ENCODE data around the gene SLC25A22.

Gene SLC25A22

DNA sequence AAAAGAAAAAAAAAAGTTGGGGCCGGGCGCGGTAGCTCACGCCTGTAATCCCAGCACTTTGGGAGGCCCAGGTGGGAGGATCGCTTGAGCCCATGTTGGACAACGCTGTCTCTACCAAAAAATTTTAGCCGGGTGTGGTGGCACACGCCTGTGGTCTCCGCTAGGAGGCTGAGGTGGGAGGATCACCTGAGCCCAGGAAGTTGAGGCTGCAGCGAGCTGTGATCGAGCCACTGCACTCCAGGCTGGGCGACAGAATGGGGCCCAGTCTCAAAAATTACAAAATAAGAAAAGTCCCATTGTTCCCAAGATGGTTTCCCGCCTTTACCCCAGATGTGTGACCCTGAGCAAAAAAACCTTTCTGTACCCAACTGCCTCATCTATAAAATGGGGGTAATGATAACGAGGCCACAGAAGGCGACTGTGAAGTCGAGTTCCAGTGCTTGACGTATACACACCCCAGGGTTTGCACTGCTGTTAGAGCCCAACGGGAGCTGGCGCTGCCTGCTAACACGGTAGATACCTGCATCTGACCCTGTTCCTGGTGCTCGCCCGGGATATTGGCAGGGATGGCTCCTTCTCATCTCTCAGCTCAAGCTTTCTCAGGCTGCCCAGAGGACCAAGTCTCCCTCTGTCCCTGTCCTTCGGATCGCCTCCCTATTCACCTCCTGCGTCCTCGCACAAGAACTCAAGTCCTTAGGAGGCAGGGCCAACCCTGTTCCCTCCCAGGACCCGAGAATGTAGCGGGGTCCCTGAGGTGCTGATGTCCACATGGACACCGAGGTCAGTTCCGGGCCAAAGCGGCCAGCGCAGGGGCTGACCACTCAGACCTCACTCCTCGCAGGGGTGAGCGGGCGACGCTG lies 10.6 kb upstream of the SLC25A22 start:
- peak overlapping the region; percentile 72 for H3K4me3 ChIP-seq (replicated peaks; ENCODE audit: insufficient read depth, low read length)
- TF ChIP-seq POLR2AphosphoS5 (IDR thresholded peaks at IDR 0.05; ENCODE audit: low read depth) (no peak), SPI1 (IDR thresholded peaks at IDR 0.05; ENCODE audit: borderline replicate concordance, low read depth) (no peak), GABPA (IDR thresholded peaks at IDR 0.05; ENCODE audit: low read depth) (no peak)
- TF ChIP-seq, protein P1, sequence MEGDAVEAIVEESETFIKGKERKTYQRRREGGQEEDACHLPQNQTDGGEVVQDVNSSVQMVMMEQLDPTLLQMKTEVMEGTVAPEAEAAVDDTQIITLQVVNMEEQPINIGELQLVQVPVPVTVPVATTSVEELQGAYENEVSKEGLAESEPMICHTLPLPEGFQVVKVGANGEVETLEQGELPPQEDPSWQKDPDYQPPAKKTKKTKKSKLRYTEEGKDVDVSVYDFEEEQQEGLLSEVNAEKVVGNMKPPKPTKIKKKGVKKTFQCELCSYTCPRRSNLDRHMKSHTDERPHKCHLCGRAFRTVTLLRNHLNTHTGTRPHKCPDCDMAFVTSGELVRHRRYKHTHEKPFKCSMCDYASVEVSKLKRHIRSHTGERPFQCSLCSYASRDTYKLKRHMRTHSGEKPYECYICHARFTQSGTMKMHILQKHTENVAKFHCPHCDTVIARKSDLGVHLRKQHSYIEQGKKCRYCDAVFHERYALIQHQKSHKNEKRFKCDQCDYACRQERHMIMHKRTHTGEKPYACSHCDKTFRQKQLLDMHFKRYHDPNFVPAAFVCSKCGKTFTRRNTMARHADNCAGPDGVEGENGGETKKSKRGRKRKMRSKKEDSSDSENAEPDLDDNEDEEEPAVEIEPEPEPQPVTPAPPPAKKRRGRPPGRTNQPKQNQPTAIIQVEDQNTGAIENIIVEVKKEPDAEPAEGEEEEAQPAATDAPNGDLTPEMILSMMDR (IDR thresholded peaks at IDR 0.05; ENCODE audit: insufficient read depth, low read length): no peak
- TF ChIP-seq, protein P2, sequence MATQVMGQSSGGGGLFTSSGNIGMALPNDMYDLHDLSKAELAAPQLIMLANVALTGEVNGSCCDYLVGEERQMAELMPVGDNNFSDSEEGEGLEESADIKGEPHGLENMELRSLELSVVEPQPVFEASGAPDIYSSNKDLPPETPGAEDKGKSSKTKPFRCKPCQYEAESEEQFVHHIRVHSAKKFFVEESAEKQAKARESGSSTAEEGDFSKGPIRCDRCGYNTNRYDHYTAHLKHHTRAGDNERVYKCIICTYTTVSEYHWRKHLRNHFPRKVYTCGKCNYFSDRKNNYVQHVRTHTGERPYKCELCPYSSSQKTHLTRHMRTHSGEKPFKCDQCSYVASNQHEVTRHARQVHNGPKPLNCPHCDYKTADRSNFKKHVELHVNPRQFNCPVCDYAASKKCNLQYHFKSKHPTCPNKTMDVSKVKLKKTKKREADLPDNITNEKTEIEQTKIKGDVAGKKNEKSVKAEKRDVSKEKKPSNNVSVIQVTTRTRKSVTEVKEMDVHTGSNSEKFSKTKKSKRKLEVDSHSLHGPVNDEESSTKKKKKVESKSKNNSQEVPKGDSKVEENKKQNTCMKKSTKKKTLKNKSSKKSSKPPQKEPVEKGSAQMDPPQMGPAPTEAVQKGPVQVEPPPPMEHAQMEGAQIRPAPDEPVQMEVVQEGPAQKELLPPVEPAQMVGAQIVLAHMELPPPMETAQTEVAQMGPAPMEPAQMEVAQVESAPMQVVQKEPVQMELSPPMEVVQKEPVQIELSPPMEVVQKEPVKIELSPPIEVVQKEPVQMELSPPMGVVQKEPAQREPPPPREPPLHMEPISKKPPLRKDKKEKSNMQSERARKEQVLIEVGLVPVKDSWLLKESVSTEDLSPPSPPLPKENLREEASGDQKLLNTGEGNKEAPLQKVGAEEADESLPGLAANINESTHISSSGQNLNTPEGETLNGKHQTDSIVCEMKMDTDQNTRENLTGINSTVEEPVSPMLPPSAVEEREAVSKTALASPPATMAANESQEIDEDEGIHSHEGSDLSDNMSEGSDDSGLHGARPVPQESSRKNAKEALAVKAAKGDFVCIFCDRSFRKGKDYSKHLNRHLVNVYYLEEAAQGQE (IDR thresholded peaks at IDR 0.05; ENCODE audit: insufficient replicate concordance, low read depth): no peak
- peak overlapping the region; percentile 100 for H3K27ac ChIP-seq (replicated peaks)
- DNase-seq (ENCODE audit: low read depth in 1 of 2, low spot score in 1 of 2): peak in 1 of 2 experiments; percentile 60
- no peaks in the 10 kb centered on the region for H3K27me3 ChIP-seq (ENCODE audit: insufficient read depth, poor library complexity, severe bottlenecking)

DNA sequence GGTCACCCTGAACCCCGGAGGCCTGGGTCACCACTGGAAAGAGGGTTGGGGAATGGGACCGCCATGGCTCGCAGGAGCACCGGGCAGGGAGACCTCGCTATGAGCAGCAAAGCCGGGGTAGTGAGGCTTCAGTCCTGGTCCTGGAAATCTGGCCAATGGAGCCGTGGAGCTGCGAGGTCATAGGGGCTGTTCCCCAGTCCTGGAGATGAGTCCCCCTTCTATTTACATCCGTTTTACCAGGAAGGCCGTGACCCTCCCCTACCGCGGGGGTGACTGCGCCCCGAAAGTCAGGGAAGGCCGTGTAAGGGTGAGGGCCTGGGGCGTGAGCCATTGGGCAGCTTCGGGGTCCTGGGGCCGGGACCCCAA lies 6.5 kb upstream of the SLC25A22 start:
- DNase-seq (ENCODE audit: low read depth in 1 of 2, low spot score in 1 of 2): no peak
- Histone ChIP-seq H3K27me3 (ENCODE audit: insufficient read depth, poor library complexity, severe bottlenecking) (no peaks in the 10 kb centered on the region), H3K27ac (replicated peaks) (peak overlapping the region; percentile 87), H3K4me3 (replicated peaks; ENCODE audit: insufficient read depth, low read length) (peak overlapping the region; percentile 66)
- TF ChIP-seq, protein P1 (IDR thresholded peaks at IDR 0.05; ENCODE audit: insufficient read depth, low read length): no peak
- TF ChIP-seq SPI1 (IDR thresholded peaks at IDR 0.05; ENCODE audit: borderline replicate concordance, low read depth) (no peak), POLR2AphosphoS5 (IDR thresholded peaks at IDR 0.05; ENCODE audit: low read depth) (no peak), GABPA (IDR thresholded peaks at IDR 0.05; ENCODE audit: low read depth) (no peak)
- TF ChIP-seq, protein P2 (IDR thresholded peaks at IDR 0.05; ENCODE audit: insufficient replicate concordance, low read depth): no peak

DNA sequence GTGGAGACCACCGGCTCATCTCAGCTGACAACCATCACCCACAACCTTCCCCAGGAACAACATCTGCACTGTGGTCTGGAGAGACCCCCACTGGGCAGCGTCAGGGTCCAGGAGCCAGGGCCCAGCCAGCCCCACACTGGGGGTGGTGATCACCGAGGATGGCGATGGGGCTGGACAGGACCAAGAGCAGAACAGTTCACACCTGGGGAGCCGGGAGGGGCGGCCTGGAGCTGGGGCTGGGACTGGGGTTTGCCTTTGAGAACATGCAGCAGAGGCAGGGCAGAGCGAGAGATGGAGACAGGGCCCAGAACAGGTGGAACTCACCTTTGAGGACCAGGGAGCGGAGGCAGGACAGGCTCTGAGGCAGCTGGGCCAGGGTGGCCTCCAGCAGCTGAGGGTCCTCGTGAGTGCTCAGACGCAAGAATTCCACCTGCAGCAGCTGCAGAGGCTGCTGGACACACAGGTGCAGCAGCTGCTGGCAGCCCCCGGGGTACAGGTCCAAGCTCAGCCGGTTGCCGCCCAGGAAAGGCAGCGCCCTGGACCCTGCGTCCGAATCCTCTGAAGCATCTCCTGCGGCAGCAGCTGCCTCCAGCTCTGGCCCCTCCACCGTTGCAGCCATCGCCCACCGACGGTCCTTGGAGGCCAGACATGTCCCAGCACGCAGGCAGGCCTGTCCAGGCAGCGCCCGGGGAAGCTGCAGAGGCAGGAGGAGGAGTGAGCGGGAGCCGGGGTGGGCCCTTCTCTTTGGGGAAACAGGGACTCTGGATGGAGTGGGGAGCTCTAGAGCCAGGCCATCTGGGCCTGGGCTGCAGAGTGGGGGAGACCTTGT lies 5.9 kb upstream of the SLC25A22 start:
- H3K27me3 ChIP-seq (ENCODE audit: insufficient read depth, poor library complexity, severe bottlenecking): no peaks in the 10 kb centered on the region
- H3K27ac ChIP-seq (replicated peaks): peak overlapping the region; percentile 87
- peak overlapping the region; percentile 66 for H3K4me3 ChIP-seq (replicated peaks; ENCODE audit: insufficient read depth, low read length)
- DNase-seq (ENCODE audit: low read depth in 1 of 2, low spot score in 1 of 2): no peak
- TF ChIP-seq GABPA (IDR thresholded peaks at IDR 0.05; ENCODE audit: low read depth) (no peak), SPI1 (IDR thresholded peaks at IDR 0.05; ENCODE audit: borderline replicate concordance, low read depth) (no peak), POLR2AphosphoS5 (IDR thresholded peaks at IDR 0.05; ENCODE audit: low read depth) (no peak)
- TF ChIP-seq, protein P1 (IDR thresholded peaks at IDR 0.05; ENCODE audit: insufficient read depth, low read length): no peak
